HG03575 (cell line): ENCODE results near the gene LBP.
"Not testable (repeated sequence)": the region's sequence is repeated elsewhere in the genome, so short reads cannot be mapped to it uniquely, and the experiment has no call there.

Source experiments
- ATAC-seq: cut with Tn5 transposase; IDR thresholded peaks from one replicate; pipeline ENCODE4 v1.9.1; 2021; ENCODE audit not compliant: unreplicated experiment, insufficient number of reproducible peaks, low FRiP score; ENCODE audit errors: extremely low read depth

Gene LBP, protein sequence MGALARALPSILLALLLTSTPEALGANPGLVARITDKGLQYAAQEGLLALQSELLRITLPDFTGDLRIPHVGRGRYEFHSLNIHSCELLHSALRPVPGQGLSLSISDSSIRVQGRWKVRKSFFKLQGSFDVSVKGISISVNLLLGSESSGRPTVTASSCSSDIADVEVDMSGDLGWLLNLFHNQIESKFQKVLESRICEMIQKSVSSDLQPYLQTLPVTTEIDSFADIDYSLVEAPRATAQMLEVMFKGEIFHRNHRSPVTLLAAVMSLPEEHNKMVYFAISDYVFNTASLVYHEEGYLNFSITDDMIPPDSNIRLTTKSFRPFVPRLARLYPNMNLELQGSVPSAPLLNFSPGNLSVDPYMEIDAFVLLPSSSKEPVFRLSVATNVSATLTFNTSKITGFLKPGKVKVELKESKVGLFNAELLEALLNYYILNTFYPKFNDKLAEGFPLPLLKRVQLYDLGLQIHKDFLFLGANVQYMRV

DNA sequence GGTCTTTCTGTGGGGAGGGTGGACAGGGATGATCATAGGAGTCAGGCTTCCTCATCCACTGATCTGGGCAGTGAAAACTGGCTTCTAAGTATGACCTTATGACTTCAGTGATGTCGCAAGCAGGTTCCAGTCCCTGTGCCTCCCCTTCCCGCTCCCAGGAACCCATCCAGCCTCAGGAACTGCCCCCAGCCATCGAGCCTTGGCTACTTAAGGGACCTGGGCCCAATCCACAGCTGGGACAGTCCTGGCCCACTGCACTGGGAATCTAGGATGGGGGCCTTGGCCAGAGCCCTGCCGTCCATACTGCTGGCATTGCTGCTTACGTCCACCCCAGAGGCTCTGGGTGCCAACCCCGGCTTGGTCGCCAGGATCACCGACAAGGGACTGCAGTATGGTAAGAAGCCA, at the start of gene LBP:
Gene LBP (plus strand): TSS at position 236 of the 405 bp plus-strand sequence. CDS start 35 bp downstream, at position 271.
- ATAC-seq: no peak

DNA sequence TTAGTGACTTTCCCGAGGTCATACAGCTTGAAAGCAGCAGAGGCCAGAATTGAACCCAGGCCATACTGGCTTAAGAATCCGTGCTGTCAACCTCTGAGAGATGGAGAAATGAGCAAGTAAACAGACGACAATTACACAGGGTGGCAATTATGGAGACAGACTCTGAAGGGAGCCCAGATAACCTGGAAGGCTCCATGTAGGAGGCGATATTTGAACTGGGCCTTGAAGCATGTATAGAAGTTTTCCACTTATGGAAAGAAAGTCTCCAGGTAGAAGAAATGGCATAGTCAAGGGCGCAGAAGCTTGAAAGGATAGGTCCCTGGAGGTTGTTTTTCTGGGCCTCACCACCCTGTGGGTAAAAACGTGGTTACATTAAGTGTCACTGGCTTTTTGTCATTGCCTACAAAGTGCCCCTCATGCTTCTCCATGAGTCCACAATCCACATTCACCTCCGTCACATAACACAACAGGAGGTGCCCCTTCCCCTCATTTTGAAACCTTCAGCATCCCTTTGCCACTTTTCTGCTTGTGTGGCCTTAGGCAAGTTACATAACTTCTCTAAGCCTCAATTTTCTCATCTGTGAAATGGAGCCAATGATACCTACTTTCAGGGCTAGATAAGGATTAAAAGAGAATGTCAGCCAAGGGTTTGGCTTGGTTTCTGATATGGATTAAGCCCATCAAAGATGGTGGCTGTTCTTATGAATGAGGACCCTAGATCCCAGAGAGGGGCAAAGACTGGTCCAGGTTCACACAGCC, 48.2 kb upstream of the LBP start:
- ATAC-seq: no peak

DNA sequence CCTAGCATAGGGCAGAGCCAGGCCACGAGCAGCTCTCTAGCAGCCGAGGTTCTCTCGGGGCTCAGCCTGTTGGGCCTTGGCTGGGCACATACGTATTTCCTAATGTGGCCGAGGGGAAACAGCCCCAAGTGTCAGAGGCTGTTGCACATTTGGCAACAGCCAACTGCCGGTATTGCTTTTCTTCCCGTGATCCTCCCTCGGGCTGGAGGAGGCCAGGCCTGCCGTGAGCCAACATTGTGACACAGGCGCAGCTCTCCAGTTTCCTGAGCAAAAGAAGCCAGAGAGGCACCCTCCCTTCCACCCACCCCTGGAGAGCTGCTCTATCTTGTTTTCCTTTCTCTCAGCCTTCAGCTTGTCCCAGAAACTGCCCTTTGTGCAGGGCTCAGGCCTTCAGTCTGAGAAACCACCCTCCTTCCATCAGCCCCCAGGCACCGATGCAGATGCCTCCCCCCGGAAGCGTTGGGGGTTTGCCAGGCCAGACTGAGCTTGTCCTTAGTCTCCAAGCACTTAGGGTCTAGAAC, 47.5 kb upstream of the LBP start:
- ATAC-seq: no peak

DNA sequence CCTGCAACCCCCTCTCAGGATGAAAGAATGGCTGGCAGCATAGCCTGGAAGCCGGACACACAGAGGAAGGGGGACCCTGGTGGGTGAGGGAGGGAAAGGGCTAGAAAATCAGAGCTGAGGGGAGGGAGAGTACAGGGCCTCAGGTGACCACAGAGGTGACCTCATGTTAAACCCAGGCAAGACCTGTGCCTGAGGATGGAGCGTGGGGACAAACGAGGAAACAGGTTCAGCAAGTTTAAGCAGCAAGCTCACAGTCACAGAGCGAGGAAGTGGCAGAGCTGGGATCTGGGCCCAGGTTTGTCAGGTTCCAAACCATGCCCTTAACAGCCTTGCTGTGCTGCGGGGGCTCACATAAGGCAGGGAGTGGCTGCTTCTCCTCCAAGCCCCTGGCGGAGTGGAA, 46.3 kb upstream of the LBP start:
- ATAC-seq: no peak

DNA sequence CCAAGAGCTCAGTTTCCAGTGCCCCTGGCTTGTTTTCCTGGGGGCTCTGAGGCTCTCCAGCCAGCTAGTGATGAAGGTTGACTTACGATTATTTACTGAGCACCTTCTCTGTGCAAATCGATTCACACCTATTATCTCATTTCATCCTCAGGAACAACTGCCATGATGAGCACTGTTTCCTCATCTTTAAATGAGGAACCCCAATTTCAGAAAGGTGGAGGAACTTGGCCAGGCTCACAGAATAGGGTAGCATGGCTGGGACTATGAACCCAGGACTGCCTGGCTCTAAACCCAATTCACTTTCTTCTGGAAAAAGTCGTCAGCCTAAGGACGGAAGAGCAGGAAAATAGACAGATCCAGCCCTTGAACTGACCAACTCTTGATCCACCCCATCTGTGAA, 45.8 kb upstream of the LBP start:
- no peak for ATAC-seq

DNA sequence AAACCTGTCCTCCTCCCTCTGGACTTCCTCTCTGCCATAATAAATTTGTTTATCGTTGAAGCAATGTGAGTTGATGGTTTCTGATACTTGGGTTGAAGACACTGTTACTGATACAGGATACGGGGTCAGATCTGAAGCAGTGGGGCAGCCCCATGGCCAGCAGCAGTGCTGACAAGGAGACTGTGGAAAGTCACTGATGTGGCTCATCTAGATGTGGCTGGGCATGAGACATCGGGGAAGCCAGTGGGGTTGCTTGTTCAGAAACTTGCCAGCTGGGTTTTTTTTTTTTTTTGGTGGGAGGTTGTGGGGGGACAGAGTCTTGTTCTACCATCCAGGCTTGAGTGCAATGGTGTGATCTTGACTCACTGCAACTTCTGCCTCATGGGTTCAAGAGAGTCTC, 45.0 kb upstream of the LBP start:
- ATAC-seq: no peak

DNA sequence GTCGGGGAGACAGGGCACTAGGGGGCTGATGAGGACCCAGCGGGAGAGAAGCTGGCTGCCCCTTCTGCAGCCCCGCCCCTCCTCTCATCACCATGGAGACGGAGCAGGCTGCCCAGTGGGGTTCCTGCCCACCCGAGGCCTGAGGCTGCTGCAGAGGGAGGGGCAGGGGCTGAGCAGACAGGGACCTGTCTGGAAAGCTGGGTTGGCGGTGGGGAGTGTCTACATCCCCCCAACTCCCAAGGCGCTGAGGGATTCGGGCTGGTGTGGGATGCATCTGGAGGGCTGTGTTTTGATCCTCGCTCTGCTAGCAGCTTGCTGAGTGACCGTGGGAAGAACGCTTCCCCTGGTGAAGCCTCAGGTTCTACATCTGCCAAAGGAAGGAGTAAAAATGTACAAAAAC, 43.5 kb upstream of the LBP start:
- no peak for ATAC-seq

DNA sequence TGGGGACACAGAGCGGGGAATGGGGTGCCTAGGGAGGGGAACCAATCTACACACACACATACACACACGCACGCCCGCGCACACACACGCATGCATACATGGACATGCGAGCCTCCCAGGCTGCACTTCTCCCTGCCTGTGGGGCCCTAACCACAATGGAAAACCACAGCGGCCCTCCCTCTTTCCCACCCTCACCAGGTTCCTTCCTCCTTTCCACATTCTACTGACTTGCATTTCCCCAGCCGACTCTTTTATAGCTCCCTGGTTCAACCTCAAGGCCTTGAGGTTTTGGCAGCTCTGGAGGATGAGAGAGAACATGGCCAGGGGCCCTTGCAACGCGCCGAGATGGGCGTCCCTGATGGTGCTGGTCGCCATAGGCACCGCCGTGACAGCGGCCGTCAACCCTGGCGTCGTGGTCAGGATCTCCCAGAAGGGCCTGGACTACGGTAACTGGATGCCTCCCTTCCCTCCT, 42.3 kb upstream of the LBP start, which contains the start of gene BPI:
Gene BPI (plus strand): TSS at position 249 of the 472 bp plus-strand sequence. CDS start 68 bp downstream, at position 317.
- no peak for ATAC-seq

DNA sequence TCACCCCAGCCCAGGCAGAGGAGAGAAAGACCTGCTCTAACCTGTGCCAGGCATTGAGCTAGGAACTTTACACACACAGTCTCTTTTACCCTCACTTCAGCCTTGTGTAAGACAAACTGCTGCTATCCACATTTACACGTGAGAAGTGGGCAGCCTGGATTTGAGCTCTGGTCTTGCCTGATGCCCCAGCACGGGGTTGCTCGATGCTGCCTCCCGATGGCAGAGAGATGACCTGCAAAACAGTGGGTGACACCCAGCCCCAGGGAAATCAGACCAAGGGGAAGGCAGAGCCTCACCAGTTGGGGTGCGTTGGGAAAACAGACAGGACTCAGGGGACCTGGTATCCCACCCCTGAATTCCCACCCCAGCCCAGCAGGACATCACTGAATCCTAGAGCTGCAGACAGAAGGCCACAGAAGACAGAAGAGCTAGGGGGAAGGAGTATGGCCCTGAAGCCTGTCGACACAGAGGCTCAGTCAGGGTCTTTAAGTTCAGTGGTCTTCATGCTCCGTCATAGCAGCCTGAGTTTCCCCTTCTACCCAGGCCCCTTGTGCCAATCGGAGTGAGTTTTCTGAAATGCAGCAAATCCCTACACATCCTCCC, 41.3 kb upstream of the LBP start:
- no peak for ATAC-seq

DNA sequence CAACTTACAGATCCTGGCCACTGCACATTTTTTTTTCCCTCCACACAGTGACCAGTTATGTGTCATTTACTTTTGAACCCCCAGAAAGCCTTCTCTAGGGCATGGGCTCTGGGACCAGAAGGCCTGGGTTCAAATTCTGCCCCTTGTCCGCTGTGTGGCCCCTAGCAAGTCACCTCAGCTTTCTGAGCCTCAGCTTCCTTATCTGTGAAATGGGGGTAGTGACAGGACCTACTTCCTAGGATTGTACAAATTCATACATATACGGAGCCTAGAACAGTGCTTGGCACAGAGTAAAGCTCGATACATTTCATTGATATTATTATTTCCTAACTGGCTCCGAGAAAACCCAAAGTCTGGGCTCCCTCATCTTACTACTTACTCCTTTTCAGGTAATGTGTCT, 40.7 kb upstream of the LBP start:
- no peak for ATAC-seq

DNA sequence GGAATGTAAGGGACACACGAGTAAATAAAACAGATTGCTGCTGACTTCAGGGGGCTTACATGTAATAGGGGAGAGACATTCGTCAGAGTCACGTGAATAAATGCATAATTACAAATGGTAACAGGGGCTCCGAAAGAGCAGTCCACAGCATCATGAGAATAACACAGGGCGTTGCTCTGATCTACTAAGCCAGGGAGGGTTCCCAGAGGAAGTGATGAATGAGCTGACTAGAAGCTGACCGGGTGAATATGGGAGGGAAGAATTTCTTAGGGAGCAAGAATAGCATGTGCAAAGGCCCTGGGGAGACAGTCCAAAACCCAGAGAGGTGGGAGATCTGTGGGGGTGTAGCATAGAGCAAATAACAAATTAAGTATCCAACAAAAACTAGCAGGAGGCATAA, 39.9 kb upstream of the LBP start:
- no peak for ATAC-seq

DNA sequence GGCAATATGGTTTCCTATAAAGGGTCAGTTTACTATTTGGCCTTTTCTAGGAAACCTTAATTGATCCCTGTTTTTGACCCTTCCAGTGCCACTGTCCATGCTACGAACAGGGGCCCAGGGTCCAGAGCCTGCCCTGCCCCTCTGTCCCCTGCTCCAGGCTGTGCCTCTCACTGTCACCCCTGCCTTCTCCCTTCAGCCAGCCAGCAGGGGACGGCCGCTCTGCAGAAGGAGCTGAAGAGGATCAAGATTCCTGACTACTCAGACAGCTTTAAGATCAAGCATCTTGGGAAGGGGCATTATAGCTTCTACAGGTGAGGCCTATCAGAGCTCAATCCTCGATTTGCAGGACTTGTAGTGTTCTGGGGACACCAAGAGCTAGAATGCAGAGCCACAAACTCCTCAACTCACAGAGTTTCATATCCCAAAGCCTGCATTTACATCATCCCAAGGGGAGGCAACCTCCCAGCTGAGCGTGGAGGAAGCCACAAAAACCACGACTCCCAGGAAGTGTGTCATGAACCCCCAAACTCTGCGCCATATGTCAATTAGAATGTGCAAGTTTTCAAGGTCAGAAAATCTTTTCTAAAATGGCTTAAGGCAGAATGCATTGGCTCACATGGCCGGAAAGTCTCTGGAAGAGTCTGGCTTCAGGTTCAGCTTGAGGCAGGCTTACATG, 38.8 kb upstream of the LBP start:
- ATAC-seq: no peak

DNA sequence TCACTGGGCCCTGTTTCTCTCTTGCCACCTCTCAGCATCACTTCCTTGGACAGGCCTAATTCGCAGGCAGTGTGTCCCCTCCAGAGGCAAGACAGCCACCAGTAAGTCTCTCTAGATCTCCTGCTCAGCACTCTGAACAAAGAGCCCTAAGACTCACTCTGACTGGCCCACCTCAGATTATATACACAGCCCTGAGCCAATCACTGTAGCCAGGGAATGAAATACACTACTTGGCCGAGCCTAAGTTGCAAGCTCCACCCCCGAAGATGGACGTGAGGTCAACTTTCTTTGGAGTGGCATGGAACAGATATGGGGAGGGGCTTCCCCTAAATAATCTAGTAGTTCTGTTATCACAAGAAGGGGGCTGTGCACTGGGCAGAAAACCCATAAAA, 38.2 kb upstream of the LBP start:
- no peak for ATAC-seq

DNA sequence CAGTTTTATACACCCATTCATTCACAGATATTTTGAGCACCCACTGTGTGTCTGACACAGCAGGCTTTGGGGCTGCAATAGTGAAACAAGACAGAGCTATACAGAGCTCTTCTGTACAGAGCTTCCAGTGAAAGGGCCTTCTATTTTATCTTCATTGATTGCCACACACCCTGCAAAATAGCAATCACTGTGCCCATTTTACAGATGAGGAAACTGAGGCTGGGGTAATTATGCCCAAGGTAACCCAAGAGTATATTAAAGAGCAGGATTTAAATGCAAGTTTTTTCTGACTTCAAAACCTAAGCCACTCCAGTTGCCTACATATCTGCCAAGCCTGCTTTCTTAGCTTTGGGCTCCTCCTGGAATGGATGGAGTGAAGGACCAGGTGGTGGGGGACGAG, 37.8 kb upstream of the LBP start:
- ATAC-seq: no peak

DNA sequence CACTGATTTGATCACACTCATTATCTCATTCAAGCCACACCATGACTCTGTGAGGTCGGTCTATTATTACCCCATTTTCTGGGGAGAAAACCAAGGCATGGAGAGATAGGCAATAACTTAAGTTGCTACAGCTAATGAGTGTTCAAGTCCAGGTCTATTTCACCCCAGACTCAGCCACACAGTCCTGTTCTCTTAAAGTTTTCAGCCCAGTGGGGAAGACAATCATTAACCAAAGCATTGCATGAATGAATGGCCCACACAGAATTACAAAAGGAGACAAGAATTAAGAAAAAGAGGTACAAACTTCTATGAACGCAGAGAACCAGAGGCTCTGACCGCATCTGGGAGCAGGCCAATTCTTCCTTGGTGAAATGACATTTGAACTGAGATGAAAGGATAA, 35.2 kb upstream of the LBP start:
- ATAC-seq: no peak

DNA sequence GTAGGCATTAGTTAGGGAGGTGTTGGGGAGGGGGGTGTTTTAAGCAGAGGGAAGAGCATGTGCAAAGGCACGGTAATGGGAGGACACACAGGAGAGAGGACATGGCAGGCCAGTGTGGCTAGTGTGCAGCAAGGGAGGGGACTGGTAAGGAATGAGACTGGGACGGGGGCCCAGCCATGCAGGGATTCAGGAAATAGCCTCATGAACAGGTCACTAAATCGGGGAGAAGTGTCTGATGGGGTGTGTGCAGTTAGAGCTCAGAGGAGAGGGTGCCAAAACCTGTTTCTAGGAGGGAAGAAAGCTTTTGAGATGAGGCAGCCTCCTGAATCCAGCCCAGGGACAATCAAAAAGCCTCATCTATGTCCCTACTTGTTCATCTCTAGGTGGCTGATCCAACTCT, 34.8 kb upstream of the LBP start:
- ATAC-seq: no peak

DNA sequence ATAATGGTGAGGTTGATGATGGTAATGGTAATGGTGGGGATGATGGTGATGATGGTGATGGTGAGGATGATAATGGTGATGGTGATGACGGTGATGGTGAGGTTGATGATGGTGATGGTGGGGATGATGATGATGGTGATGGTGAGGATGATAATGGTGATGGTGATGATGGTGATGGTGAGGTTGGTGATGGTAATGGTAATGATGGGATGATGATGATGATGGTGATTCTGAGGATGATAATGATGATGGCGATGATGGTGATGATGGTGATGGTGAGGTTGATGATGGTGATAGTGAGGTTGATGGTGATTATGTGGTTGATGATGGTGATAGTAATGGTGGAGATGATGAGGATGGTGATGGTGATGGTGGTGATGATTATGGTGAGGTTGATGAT, 32.6 kb upstream of the LBP start:
- no peak for ATAC-seq

DNA sequence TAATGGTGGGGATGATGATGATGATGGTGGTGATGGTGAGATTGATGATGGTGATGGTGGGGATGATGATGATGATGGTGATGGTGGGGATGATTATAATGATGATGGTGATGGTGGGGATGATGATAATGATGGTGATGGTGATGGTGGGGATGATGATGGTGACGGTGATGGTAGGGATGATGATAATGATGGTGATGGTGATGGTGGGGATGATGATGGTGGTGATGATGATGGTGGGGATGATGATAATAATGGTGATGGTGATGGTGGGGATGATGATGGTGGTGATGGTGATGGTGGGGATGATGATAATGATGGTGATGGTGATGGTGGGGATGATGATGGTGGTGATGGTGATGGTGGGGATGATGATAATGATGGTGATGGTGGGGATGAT, 31.9 kb upstream of the LBP start:
- ATAC-seq: not testable (repeated sequence)
